GM23338 (cell line): ENCODE results near the gene PDIA5. TPM values are rescaled to one million over a fixed set of nuclear protein-coding genes. Genes with fewer than 3 reads are reported as not detected.
A peak's percentile ranks its signal among the peaks of the same experiment; 100 is the strongest.

Experiments used
- ATAC-seq: fragments of 200-7000 bp; cut with Tn5 transposase; 3 replicates; pipeline ENCODE4 v1.9.1; 2020
- DNase-seq: peaks from one replicate; pipeline ENCODE4 v3.0.0-alpha.2; 2015; ENCODE audit warnings: low spot score
- H2AFZ ChIP-seq: fragments of 200-600 bp; sonication (generic); 2 replicates; pipeline ENCODE4 v1.8.0; 2016; ENCODE audit warnings: antibody characterized with exemption, mild to moderate bottlenecking, moderate library complexity
- H3F3A ChIP-seq: fragments of 200-600 bp; sonication (generic); replicated peaks from 2 replicates; pipeline ENCODE4 v1.8.0; 2017; ENCODE audit warnings: antibody characterized with exemption, mixed run types, low read depth
- H3K27ac ChIP-seq: fragments of 200-600 bp; sonication (generic); 2 replicates; pipeline ENCODE4 v1.6.1; 2016; ENCODE audit warnings: low read depth
- H3K27me3 ChIP-seq: fragments of 200-600 bp; sonication (generic); 2 replicates; pipeline ENCODE4 v1.8.0; 2016; ENCODE audit warnings: mild to moderate bottlenecking, mixed run types, moderate library complexity; ENCODE audit not compliant: insufficient read depth
- H3K36me3 ChIP-seq: fragments of 200-600 bp; sonication (generic); 2 replicates; pipeline ENCODE4 v1.8.0; 2016; ENCODE audit warnings: mild to moderate bottlenecking; ENCODE audit not compliant: insufficient read depth
- H3K4me1 ChIP-seq: fragments of 200-600 bp; sonication (generic); 2 replicates; pipeline ENCODE4 v1.8.0; 2016; ENCODE audit warnings: mild to moderate bottlenecking, moderate library complexity; ENCODE audit not compliant: insufficient read depth
- H3K4me2 ChIP-seq: fragments of 200-600 bp; sonication (generic); 2 replicates; pipeline ENCODE4 v1.7.1; 2017; ENCODE audit warnings: mixed run types
- H3K4me3 ChIP-seq: fragments of 200-600 bp; sonication (generic); 2 replicates; pipeline ENCODE4 v1.6.1; 2016; ENCODE audit warnings: mixed run types
- H3K79me2 ChIP-seq: fragments of 200-600 bp; sonication (generic); replicated peaks from 2 replicates; pipeline ENCODE4 v1.8.0; 2017; ENCODE audit warnings: mild to moderate bottlenecking; ENCODE audit not compliant: insufficient read depth
- H3K9me2 ChIP-seq: fragments of 200-600 bp; sonication (generic); 2 replicates; pipeline ENCODE4 v1.8.0; 2017; ENCODE audit not compliant: insufficient read depth
- H4K20me1 ChIP-seq: fragments of 200-600 bp; sonication (generic); replicated peaks from 2 replicates; pipeline ENCODE4 v1.8.0; 2017; ENCODE audit warnings: mild to moderate bottlenecking; ENCODE audit not compliant: insufficient read depth
- H3K27ac Mint-ChIP-seq: 2 replicates; pipeline ENCODE4 v1.8.0; 2020; ENCODE audit warnings: inconsistent platforms, mild to moderate bottlenecking, moderate library complexity, mixed read lengths
- H3K27me3 Mint-ChIP-seq: 3 replicates; pipeline ENCODE4 v1.8.0; 2022; ENCODE audit warnings: low read depth, mild to moderate bottlenecking, moderate library complexity, mixed read lengths, inconsistent platforms; ENCODE audit not compliant: insufficient read depth, poor library complexity
- H3K36me3 Mint-ChIP-seq: 3 replicates; pipeline ENCODE4 v1.8.0; 2021; ENCODE audit warnings: low read depth, mild to moderate bottlenecking, inconsistent platforms, moderate library complexity, mixed read lengths
- H3K4me1 Mint-ChIP-seq: 3 replicates; pipeline ENCODE4 v1.8.0; 2020; ENCODE audit warnings: mild to moderate bottlenecking, inconsistent platforms, mixed read lengths
- H3K4me3 Mint-ChIP-seq: 3 replicates; pipeline ENCODE4 v1.8.0; 2021; ENCODE audit warnings: moderate library complexity, mild to moderate bottlenecking, inconsistent platforms, mixed read lengths
- H3K9me3 Mint-ChIP-seq: 3 replicates; pipeline ENCODE4 v1.8.0; 2020; ENCODE audit warnings: moderate library complexity, mild to moderate bottlenecking, inconsistent platforms, mixed read lengths
- CREB1 ChIP-seq: fragments of 250-450 bp; sonication (Bioruptor Pico); IDR thresholded peaks from 2 replicates; pipeline ENCODE4 v1.5.0; 2020; ENCODE audit warnings: low read depth, mild to moderate bottlenecking, moderate library complexity
- EZH2 ChIP-seq: fragments of 200-600 bp; sonication (generic); IDR thresholded peaks from one replicate; pipeline ENCODE4 v1.8.0; 2017; ENCODE audit warnings: antibody characterized with exemption, mild to moderate bottlenecking, low read depth; ENCODE audit not compliant: unreplicated experiment
- EZH2phosphoT487 ChIP-seq: fragments of 200-600 bp; sonication (generic); IDR thresholded peaks from one replicate; pipeline ENCODE4 v1.8.1; 2018; ENCODE audit warnings: antibody characterized with exemption; ENCODE audit not compliant: unreplicated experiment
- JUNB ChIP-seq: IDR thresholded peaks from one replicate; pipeline ENCODE4 v1.6.1; 2016; ENCODE audit warnings: antibody characterized with exemption; ENCODE audit not compliant: unreplicated experiment
- NANOG ChIP-seq: IDR thresholded peaks from 2 replicates; pipeline ENCODE4 v1.6.1; 2016; ENCODE audit warnings: antibody characterized with exemption, borderline replicate concordance
- POLR2AphosphoS5 ChIP-seq: IDR thresholded peaks from 2 replicates; pipeline ENCODE4 v1.6.1; 2016; ENCODE audit warnings: antibody characterized with exemption, low read depth
- STAT1 ChIP-seq: IDR thresholded peaks from one replicate; pipeline ENCODE4 v1.6.1; 2016; ENCODE audit warnings: antibody characterized with exemption; ENCODE audit not compliant: unreplicated experiment
- ZNF331 ChIP-seq: fragments of 250-450 bp; sonication (Bioruptor Pico); IDR thresholded peaks from 2 replicates; pipeline ENCODE4 v1.5.0; 2020; ENCODE audit warnings: low read depth, mild to moderate bottlenecking, moderate library complexity
- polyA plus RNA-seq: library from polyadenylated mRNA; unstranded; fragments of >200 nt; fragmentation: Nextera tagmentation; extraction: Ambion mirVana; gene quantifications from 2 replicates; pipeline ENCODE4 v1.2.1, GENCODE V29; 2016
- total RNA-seq: library from RNA; depleted of rRNA; stranded (reverse); fragments of >200 nt; shearing (Covaris generic); gene quantifications from 2 replicates; pipeline ENCODE4 v1.2.3, GENCODE V29; 2014
- TF ChIP-seq, protein P1 (sequence below), 2 experiments: fragments of 200-600 bp in 1 of 2; sonication (generic) in 1 of 2; conservative IDR thresholded peaks; 2 replicates each; pipeline versions ENCODE4 v1.5.1 to v1.6.1; 2016 to 2017; ENCODE audit warnings: antibody characterized with exemption in 2 of 2, low read depth in 2 of 2, mild to moderate bottlenecking in 2 of 2, moderate library complexity in 1 of 2
- TF ChIP-seq, protein P2 (sequence below): IDR thresholded peaks from one replicate; pipeline ENCODE4 v1.6.1; 2018; ENCODE audit warnings: antibody characterized with exemption; ENCODE audit not compliant: unreplicated experiment
- TF ChIP-seq, protein P3 (sequence below): IDR thresholded peaks from 2 replicates; pipeline ENCODE4 v1.6.1; 2016; ENCODE audit warnings: antibody characterized with exemption

The PDIA5 gene
- total and polyA plus RNA-seq, 2 experiments from 2014 or later: 22.9 to 28.1 TPM

DNA sequence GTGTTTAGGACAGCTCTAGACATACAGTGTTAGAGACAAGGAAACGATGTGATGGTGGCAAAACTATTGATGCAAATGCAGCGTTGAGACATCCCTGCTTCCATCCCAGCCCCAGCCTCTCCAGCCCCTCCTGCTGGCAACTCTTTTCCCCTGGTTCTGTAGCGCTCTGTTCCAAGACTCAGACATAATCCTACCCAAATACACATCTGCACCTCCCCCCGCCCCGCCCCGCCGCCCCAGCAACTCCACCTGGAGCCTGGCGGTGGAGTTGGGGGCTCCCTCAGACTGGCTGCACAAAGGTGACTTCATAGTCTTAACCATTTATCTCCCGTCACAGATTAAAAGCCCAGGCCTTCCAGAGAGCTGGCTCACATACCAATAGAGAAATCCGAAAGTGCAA lies 127.7 kb downstream of the PDIA5 start:
- Histone ChIP-seq H3K36me3 (no peaks in the 10 kb centered on the region), H3K27me3 (no peaks in the 10 kb centered on the region), H3K9me2 (no peaks in the 10 kb centered on the region), H2AFZ (no peak overlapping the region), H3K4me3 (no peak overlapping the region), H3K4me1 (peaks cover 26% of the 10 kb centered on the region), H3K4me2 (peak overlapping the region; percentile 67), H4K20me1 (no peaks in the 10 kb centered on the region), H3K27ac (no peak overlapping the region), H3F3A (no peaks in the 10 kb centered on the region), H3K79me2 (no peaks in the 10 kb centered on the region)
- no peak for TF ChIP-seq STAT1
- TF ChIP-seq CREB1: peak; percentile 61
- TF ChIP-seq, protein P1, sequence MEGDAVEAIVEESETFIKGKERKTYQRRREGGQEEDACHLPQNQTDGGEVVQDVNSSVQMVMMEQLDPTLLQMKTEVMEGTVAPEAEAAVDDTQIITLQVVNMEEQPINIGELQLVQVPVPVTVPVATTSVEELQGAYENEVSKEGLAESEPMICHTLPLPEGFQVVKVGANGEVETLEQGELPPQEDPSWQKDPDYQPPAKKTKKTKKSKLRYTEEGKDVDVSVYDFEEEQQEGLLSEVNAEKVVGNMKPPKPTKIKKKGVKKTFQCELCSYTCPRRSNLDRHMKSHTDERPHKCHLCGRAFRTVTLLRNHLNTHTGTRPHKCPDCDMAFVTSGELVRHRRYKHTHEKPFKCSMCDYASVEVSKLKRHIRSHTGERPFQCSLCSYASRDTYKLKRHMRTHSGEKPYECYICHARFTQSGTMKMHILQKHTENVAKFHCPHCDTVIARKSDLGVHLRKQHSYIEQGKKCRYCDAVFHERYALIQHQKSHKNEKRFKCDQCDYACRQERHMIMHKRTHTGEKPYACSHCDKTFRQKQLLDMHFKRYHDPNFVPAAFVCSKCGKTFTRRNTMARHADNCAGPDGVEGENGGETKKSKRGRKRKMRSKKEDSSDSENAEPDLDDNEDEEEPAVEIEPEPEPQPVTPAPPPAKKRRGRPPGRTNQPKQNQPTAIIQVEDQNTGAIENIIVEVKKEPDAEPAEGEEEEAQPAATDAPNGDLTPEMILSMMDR (conservative IDR thresholded peaks at IDR 0.05; ENCODE audit: low read depth in 2 of 2): peak; percentile 46 to 68
- TF ChIP-seq, protein P2, sequence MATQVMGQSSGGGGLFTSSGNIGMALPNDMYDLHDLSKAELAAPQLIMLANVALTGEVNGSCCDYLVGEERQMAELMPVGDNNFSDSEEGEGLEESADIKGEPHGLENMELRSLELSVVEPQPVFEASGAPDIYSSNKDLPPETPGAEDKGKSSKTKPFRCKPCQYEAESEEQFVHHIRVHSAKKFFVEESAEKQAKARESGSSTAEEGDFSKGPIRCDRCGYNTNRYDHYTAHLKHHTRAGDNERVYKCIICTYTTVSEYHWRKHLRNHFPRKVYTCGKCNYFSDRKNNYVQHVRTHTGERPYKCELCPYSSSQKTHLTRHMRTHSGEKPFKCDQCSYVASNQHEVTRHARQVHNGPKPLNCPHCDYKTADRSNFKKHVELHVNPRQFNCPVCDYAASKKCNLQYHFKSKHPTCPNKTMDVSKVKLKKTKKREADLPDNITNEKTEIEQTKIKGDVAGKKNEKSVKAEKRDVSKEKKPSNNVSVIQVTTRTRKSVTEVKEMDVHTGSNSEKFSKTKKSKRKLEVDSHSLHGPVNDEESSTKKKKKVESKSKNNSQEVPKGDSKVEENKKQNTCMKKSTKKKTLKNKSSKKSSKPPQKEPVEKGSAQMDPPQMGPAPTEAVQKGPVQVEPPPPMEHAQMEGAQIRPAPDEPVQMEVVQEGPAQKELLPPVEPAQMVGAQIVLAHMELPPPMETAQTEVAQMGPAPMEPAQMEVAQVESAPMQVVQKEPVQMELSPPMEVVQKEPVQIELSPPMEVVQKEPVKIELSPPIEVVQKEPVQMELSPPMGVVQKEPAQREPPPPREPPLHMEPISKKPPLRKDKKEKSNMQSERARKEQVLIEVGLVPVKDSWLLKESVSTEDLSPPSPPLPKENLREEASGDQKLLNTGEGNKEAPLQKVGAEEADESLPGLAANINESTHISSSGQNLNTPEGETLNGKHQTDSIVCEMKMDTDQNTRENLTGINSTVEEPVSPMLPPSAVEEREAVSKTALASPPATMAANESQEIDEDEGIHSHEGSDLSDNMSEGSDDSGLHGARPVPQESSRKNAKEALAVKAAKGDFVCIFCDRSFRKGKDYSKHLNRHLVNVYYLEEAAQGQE: no peak
- TF ChIP-seq NANOG: no peak
- TF ChIP-seq ZNF331 (CRISPR knock-in tag): no peak
- Mint-ChIP-seq H3K36me3 (no peaks in the 10 kb centered on the region), H3K4me1 (peaks cover 20% of the 10 kb centered on the region), H3K9me3 (peaks cover 3% of the 10 kb centered on the region; the same call in 1 of the 3 replicates), H3K27ac (no peak overlapping the region), H3K27me3 (peaks cover 3% of the 10 kb centered on the region), H3K4me3 (peak overlapping the region; percentile 55)
- ATAC-seq (peak; percentile 98), DNase-seq (peak; percentile 89)

DNA sequence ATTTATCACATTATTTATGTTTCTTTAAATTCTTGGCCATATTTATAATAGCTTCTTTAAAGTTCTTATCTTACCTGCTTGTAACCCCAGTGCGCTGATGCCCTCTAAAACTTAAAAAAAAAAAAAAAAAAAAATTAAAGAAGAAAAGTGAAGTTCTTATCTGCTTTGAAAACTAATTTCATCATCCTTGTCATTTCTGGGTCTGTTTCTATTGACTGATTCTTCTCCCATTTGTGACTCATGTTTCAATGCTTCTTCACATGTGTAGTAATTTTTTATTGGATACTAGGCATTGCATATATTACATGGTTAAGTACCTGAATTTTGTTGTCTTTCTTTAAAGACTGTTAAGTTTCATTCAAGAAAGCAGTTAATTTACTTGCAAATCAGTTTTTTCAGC lies 131.5 kb downstream of the PDIA5 start:
- no peak for DNase-seq
- Mint-ChIP-seq H3K36me3 (no peaks in the 10 kb centered on the region), H3K4me3 (no peak overlapping the region)
- TF ChIP-seq JUNB (no peak), CREB1 (no peak), EZH2phosphoT487 (no peak), EZH2 (no peak), STAT1 (no peak), POLR2AphosphoS5 (no peak)
- TF ChIP-seq, protein P3, sequence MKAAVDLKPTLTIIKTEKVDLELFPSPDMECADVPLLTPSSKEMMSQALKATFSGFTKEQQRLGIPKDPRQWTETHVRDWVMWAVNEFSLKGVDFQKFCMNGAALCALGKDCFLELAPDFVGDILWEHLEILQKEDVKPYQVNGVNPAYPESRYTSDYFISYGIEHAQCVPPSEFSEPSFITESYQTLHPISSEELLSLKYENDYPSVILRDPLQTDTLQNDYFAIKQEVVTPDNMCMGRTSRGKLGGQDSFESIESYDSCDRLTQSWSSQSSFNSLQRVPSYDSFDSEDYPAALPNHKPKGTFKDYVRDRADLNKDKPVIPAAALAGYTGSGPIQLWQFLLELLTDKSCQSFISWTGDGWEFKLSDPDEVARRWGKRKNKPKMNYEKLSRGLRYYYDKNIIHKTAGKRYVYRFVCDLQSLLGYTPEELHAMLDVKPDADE: no peak
- TF ChIP-seq, protein P2: no peak
- TF ChIP-seq, protein P1 (conservative IDR thresholded peaks at IDR 0.05; ENCODE audit: low read depth in 2 of 2): no peak

More for the DNA sequence above, 131.5 kb downstream of the PDIA5 start:
- no peaks in the 10 kb centered on the region for H3K9me2 ChIP-seq
- H3K4me1 ChIP-seq: peaks cover 24% of the 10 kb centered on the region
- H2AFZ ChIP-seq: no peak overlapping the region
- no peaks in the 10 kb centered on the region for H3K79me2 ChIP-seq
- H3K27me3 Mint-ChIP-seq: peaks cover 11% of the 10 kb centered on the region
- H4K20me1 ChIP-seq: no peaks in the 10 kb centered on the region
- H3K4me1 Mint-ChIP-seq: peaks cover 29% of the 10 kb centered on the region
- no peak overlapping the region for H3K4me2 ChIP-seq
- H3K27ac Mint-ChIP-seq: no peak overlapping the region
- H3K36me3 ChIP-seq: no peaks in the 10 kb centered on the region
- H3K27me3 ChIP-seq: no peaks in the 10 kb centered on the region
- H3F3A ChIP-seq: no peaks in the 10 kb centered on the region
- peaks cover 3% of the 10 kb centered on the region; the same call in 1 of the 3 replicates for H3K9me3 Mint-ChIP-seq
- H3K4me3 ChIP-seq: no peak overlapping the region
- no peak overlapping the region for H3K27ac ChIP-seq
- no peak for ATAC-seq
